Lung (tissue), 12 donors: ENCODE measurements around the gene MKLN1. TPM values are rescaled to one million over a fixed set of nuclear protein-coding genes. Genes with fewer than 3 reads are reported as not detected.

ENCODE experiments used
- ATAC-seq: fragments of 200-7000 bp; cut with Tn5 transposase; one replicate; pipeline ENCODE4 v1.9.1; 2020; ENCODE audit warnings: moderate number of reproducible peaks; ENCODE audit not compliant: insufficient read depth, low FRiP score
- DNase-seq, 3 donors: peaks; one replicate each; pipeline ENCODE4 v3.0.0-alpha.2; 2013 to 2017
- H3K27ac ChIP-seq, 2 donors: one replicate each; pipeline ENCODE4 v1.5.1; 2013; ENCODE audit warnings: mild to moderate bottlenecking in 2 of 2, moderate library complexity in 2 of 2, control low read depth in 1 of 2, inconsistent platforms in 1 of 2, low read depth in 1 of 2, low read length in 1 of 2
- H3K27me3 ChIP-seq, 3 donors: one replicate each; pipeline ENCODE4 v1.5.1; 2013; ENCODE audit warnings: low read length in 2 of 3; ENCODE audit not compliant: control insufficient read depth in 3 of 3, insufficient read depth in 3 of 3
- H3K36me3 ChIP-seq, 4 donors: one replicate each; pipeline ENCODE4 v1.5.1; 2013; ENCODE audit warnings: low read length in 4 of 4, mild to moderate bottlenecking in 1 of 4, moderate library complexity in 1 of 4; ENCODE audit not compliant: control insufficient read depth in 4 of 4, insufficient read depth in 4 of 4
- H3K4me1 ChIP-seq, 5 donors: one replicate each; pipeline ENCODE4 v1.5.1; 2013; ENCODE audit warnings: low read length in 5 of 5, mild to moderate bottlenecking in 2 of 5, moderate library complexity in 1 of 5; ENCODE audit not compliant: control insufficient read depth in 5 of 5, insufficient read depth in 5 of 5
- H3K4me3 ChIP-seq: one replicate; pipeline ENCODE4 v1.5.1; 2013; ENCODE audit warnings: mild to moderate bottlenecking, control low read depth, moderate library complexity
- H3K9ac ChIP-seq, 2 donors: one replicate each; pipeline ENCODE4 v1.5.1; 2013; ENCODE audit warnings: low read length in 2 of 2, control low read depth in 1 of 2; ENCODE audit not compliant: insufficient read depth in 1 of 2
- H3K9me3 ChIP-seq, 4 donors: one replicate each; pipeline ENCODE4 v1.5.1; 2013; ENCODE audit warnings: low read length in 3 of 4, mild to moderate bottlenecking in 1 of 4, moderate library complexity in 1 of 4; ENCODE audit not compliant: control insufficient read depth in 4 of 4, insufficient read depth in 3 of 4
- WGBS, 2 donors: extraction: QIAGEN DNeasy Blood & Tissue Kit; methylation state at CpG; one replicate each; pipeline ENCODE4 v1.1.7; 2013; 5-methylcytosine and 5-hydroxymethylcytosine counted together
- polyA plus RNA-seq, 2 donors: library from polyadenylated mRNA; stranded (reverse); fragments of 200-250 nt; gene quantifications; one replicate each; pipeline ENCODE4 v1.2.1, GENCODE V29; 2013
- total RNA-seq, 2 donors: library from RNA; depleted of rRNA in 1 of 2; stranded (reverse); fragments of >200 nt in 1 of 2; gene quantifications; one replicate each; pipeline ENCODE4 v1.2.1, GENCODE V29; 2014 to 2021
- TF ChIP-seq, protein P1 (sequence below): IDR thresholded peaks from 2 replicates; pipeline ENCODE4 v1.5.1; 2012; ENCODE audit warnings: mild to moderate bottlenecking; ENCODE audit errors: control extremely low read depth, extremely low read depth
- donor health status: control.
- donor health status: control.
- donor health status: Bipolar disorder and iron deficiency.
- donor health status: healthy.
- donor health status: DM: yes; HTN: yes; CAD: no.

Gene MKLN1
- total and polyA plus RNA-seq, 4 donors, result 11.6 to 135 (median 27.4) TPM

DNA sequence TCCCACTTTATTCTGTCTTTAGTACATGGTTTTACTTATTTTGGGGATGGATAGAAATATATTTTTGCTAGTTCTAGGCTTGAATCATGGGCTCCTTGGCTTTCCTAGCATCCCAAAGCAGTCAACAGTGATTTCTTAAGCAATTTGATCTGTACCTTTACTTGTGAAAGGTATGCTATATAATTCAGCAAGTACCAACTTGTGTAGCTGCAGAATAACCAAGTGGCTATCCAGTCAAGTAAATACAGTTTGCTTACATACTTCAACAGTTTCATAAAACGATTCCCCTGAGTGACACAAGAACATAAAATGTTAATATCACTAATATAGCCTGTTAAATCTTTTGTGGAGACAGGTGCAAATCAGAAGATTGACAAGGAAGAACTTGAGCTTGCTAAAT is 161.5 kb downstream of the MKLN1 start:
- 67 to 96% methylated on average over 1 of the region's 1 CpG for WGBS, 2 donors
- Histone ChIP-seq H3K27ac (no peak overlapping the region), H3K36me3 (peaks cover 0 to 9% (median 2%) of the 10 kb centered on the region in 4 donors), H3K9me3 (no peaks in the 10 kb centered on the region), H3K4me3 (no peak overlapping the region), H3K27me3 (no peaks in the 10 kb centered on the region), H3K9ac (no peak overlapping the region), H3K4me1 (no peaks in the 10 kb centered on the region)
- TF ChIP-seq, protein P1, sequence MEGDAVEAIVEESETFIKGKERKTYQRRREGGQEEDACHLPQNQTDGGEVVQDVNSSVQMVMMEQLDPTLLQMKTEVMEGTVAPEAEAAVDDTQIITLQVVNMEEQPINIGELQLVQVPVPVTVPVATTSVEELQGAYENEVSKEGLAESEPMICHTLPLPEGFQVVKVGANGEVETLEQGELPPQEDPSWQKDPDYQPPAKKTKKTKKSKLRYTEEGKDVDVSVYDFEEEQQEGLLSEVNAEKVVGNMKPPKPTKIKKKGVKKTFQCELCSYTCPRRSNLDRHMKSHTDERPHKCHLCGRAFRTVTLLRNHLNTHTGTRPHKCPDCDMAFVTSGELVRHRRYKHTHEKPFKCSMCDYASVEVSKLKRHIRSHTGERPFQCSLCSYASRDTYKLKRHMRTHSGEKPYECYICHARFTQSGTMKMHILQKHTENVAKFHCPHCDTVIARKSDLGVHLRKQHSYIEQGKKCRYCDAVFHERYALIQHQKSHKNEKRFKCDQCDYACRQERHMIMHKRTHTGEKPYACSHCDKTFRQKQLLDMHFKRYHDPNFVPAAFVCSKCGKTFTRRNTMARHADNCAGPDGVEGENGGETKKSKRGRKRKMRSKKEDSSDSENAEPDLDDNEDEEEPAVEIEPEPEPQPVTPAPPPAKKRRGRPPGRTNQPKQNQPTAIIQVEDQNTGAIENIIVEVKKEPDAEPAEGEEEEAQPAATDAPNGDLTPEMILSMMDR, result no peak
- no peak for ATAC-seq
- DNase-seq, result no peak

DNA sequence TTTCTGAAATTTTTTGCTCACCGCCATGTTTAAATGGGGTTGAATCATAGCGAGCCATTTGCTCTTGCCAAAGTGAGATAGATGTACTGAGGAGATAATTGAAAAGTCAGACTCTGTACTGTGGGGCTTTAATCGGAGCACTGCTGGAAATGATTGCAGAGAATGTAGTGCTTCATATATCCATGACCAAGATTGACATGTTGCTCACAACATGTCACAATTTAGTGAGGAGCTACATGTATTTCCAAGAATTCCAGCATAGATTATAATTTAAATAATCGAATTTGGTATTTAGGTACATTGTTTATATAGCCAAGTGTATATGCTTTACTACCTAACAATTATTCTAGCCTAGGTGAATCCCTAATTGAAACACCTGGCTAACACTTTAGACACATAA is 162.2 kb downstream of the MKLN1 start:
- H3K9ac ChIP-seq, result no peak overlapping the region
- 96 to 98% methylated on average over 4 of the region's 4 CpGs for WGBS, 2 donors
- no peaks in the 10 kb centered on the region for H3K9me3 ChIP-seq
- no peaks in the 10 kb centered on the region for H3K4me1 ChIP-seq
- DNase-seq (no peak), ATAC-seq (no peak)
- H3K4me3 ChIP-seq, result no peak overlapping the region
- no peak overlapping the region for H3K27ac ChIP-seq
- TF ChIP-seq, protein P1, result no peak
- no peaks in the 10 kb centered on the region for H3K27me3 ChIP-seq
- peaks cover 0 to 9% (median 2%) of the 10 kb centered on the region in 4 donors for H3K36me3 ChIP-seq

DNA sequence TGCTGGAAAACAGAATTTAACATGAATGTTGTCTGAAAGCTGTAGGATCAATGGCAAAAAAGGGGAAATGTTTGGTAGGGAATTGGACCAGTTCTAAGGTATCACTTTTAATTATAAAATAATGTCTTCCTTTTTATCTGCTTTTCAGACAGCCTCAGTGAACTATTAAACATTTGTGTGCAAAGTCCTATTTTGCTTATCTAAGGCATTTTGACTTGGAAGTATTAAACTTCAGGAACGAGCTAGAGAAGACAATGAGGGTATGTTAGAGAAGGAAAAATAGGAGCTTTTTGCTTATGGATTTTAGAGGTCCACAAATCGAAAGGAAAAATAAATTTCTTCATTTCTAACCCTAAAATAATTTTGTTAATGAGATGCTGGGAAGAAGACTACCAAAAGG is 165.4 kb downstream of the MKLN1 start:
- Histone ChIP-seq H3K4me1 (no peaks in the 10 kb centered on the region), H3K36me3 (peaks cover 4 to 7% (median 5%) of the 10 kb centered on the region in 4 donors), H3K27me3 (no peaks in the 10 kb centered on the region), H3K27ac (no peak overlapping the region), H3K9ac (no peak overlapping the region), H3K9me3 (no peaks in the 10 kb centered on the region), H3K4me3 (no peak overlapping the region)
- no peak for DNase-seq
- WGBS, 2 donors, result 96 to 97% methylated on average over 2 of the region's 2 CpGs
- no peak for ATAC-seq
- TF ChIP-seq, protein P1, result no peak

DNA sequence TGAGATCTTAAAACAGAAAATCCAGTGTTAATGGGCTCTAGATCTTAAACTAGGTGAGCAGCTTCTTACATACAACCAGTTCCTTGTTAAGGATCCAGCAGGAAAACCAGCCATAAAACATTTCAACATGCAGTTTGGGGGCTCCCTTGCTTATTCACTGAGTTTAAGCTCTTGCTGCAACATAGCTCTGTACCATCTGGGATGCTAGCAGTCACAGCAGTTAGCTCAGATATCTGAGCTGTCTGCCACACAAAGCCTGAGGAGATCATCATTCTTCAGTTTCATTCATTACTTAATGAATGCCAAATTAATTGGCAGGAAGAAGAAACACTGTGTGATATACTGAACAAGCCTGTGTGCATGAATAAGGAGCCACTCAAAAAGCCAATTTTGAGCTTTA is 165.9 kb downstream of the MKLN1 start:
- H3K4me1 ChIP-seq, result no peaks in the 10 kb centered on the region
- ATAC-seq, result no peak
- DNase-seq, result no peak
- no peaks in the 10 kb centered on the region for H3K27me3 ChIP-seq
- peaks cover 3 to 7% (median 5%) of the 10 kb centered on the region in 4 donors for H3K36me3 ChIP-seq
- no peak overlapping the region for H3K4me3 ChIP-seq
- no peaks in the 10 kb centered on the region for H3K9me3 ChIP-seq
- no peak overlapping the region for H3K27ac ChIP-seq
- TF ChIP-seq, protein P1, result no peak
- H3K9ac ChIP-seq, result no peak overlapping the region
